HEK293 (cell line): ENCODE results near the gene ZFHX2.

Experiments
- CTCF ChIA-PET: fragments of 350-600 bp; formaldehyde crosslinking; extraction: SDS; loops from one replicate; lab custom pipeline; 2021; ENCODE audit warnings: antibody characterized with exemption; lab: Yijun Ruan, JAX
- POLR2A ChIA-PET: fragments of 300-600 bp; formaldehyde crosslinking; extraction: SDS; loops from one replicate; lab custom pipeline; 2020; ENCODE audit warnings: antibody characterized with exemption, inconsistent platforms; lab: Yijun Ruan, JAX
- H3K27ac ChIP-seq: fragments of 200-500 bp; sonication (Bioruptor generic); 2 replicates; pipeline ENCODE4 v1.5.1; 2014; ENCODE audit warnings: low read depth, low read length, control low read depth, inconsistent platforms; ENCODE audit errors: extremely low read depth
- H3K36me3 ChIP-seq, 2 experiments: fragments of 200-500 bp in 1 of 2; sonication (Bioruptor generic) in 1 of 2; 1 replicate in 1 of 2; 2 replicates in 1 of 2; pipeline ENCODE4 v1.5.1; 2014 to 2017; ENCODE audit warnings: inconsistent platforms in 2 of 2, low read length in 2 of 2; ENCODE audit not compliant: control insufficient read depth in 2 of 2, insufficient read depth in 1 of 2
- H3K4me1 ChIP-seq: fragments of 200-500 bp; sonication (Bioruptor generic); 2 replicates; pipeline ENCODE4 v1.5.1; 2014; ENCODE audit warnings: mild to moderate bottlenecking, low read length, inconsistent platforms; ENCODE audit not compliant: control insufficient read depth, insufficient read depth
- H3K4me3 ChIP-seq: 2 replicates; pipeline ENCODE4 v1.5.1; 2011; ENCODE audit warnings: low read depth, mild to moderate bottlenecking, control low read depth, low read length, moderate library complexity
- H3K9me3 ChIP-seq: fragments of 200-500 bp; sonication (Bioruptor generic); 2 replicates; pipeline ENCODE4 v1.5.1; 2014; ENCODE audit warnings: low read depth, low read length, inconsistent platforms; ENCODE audit not compliant: control insufficient read depth, insufficient read depth
- KLF9 ChIP-seq: fragments of 450-650 bp; formaldehyde crosslinking; IDR thresholded peaks from 2 replicates; pipeline ENCODE4 v1.5.1; 2016; ENCODE audit warnings: missing biosample characterization, missing genetic modification characterization, low read depth
- MYNN ChIP-seq: fragments of 450-650 bp; formaldehyde crosslinking; IDR thresholded peaks from 2 replicates; pipeline ENCODE4 v1.5.1; 2016; ENCODE audit warnings: missing biosample characterization, missing genetic modification characterization, borderline replicate concordance
- MZF1 ChIP-seq: fragments of 450-650 bp; formaldehyde crosslinking; IDR thresholded peaks from 2 replicates; pipeline ENCODE4 v1.5.1; 2017; ENCODE audit warnings: missing biosample characterization, missing genetic modification characterization, borderline replicate concordance
- SALL2 ChIP-seq: fragments of 450-650 bp; formaldehyde crosslinking; IDR thresholded peaks from 2 replicates; pipeline ENCODE4 v1.5.0; 2017; ENCODE audit warnings: missing biosample characterization, mild to moderate bottlenecking, missing genetic modification characterization, borderline replicate concordance
- YY1 ChIP-seq: fragments of 450-650 bp; formaldehyde crosslinking; IDR thresholded peaks from 2 replicates; pipeline ENCODE4 v1.5.1; 2018; ENCODE audit warnings: missing biosample characterization, missing genetic modification characterization
- ZBTB49 ChIP-seq: fragments of 450-650 bp; formaldehyde crosslinking; IDR thresholded peaks from 2 replicates; pipeline ENCODE4 v1.5.1; 2016; ENCODE audit warnings: missing biosample characterization, missing genetic modification characterization, low read depth
- ZFP37 ChIP-seq: fragments of 450-650 bp; formaldehyde crosslinking; IDR thresholded peaks from 2 replicates; pipeline ENCODE4 v1.5.1; 2016; ENCODE audit warnings: missing biosample characterization, missing genetic modification characterization
- ZNF155 ChIP-seq: fragments of 450-650 bp; formaldehyde crosslinking; IDR thresholded peaks from 2 replicates; pipeline ENCODE4 v1.5.1; 2016; ENCODE audit warnings: missing biosample characterization, missing genetic modification characterization
- ZNF19 ChIP-seq: fragments of 450-650 bp; formaldehyde crosslinking; IDR thresholded peaks from 2 replicates; pipeline ENCODE4; 2016; ENCODE audit warnings: missing biosample characterization, missing genetic modification characterization, low read depth
- ZNF26 ChIP-seq: fragments of 450-650 bp; formaldehyde crosslinking; IDR thresholded peaks from 2 replicates; pipeline ENCODE4 v1.5.1; 2016; ENCODE audit warnings: missing biosample characterization, missing genetic modification characterization
- ZNF280C ChIP-seq: fragments of 450-650 bp; formaldehyde crosslinking; IDR thresholded peaks from 2 replicates; pipeline ENCODE4 v1.5.1; 2016; ENCODE audit warnings: missing biosample characterization, missing genetic modification characterization
- ZNF302 ChIP-seq: fragments of 450-650 bp; formaldehyde crosslinking; IDR thresholded peaks from 2 replicates; pipeline ENCODE4 v1.5.1; 2016; ENCODE audit warnings: missing biosample characterization, missing genetic modification characterization, low read depth
- ZNF366 ChIP-seq: fragments of 450-650 bp; formaldehyde crosslinking; conservative IDR thresholded peaks from 2 replicates; pipeline ENCODE4 v1.5.1; 2016; ENCODE audit warnings: missing biosample characterization, missing genetic modification characterization
- ZNF555 ChIP-seq: fragments of 450-650 bp; formaldehyde crosslinking; conservative IDR thresholded peaks from 2 replicates; pipeline ENCODE4 v1.5.1; 2017; ENCODE audit warnings: missing biosample characterization, mild to moderate bottlenecking, missing genetic modification characterization, inconsistent platforms
- ZNF571 ChIP-seq: fragments of 450-650 bp; formaldehyde crosslinking; IDR thresholded peaks from 2 replicates; pipeline ENCODE4 v1.5.0; 2017; ENCODE audit warnings: missing biosample characterization, missing genetic modification characterization
- ZNF600 ChIP-seq: fragments of 450-650 bp; formaldehyde crosslinking; IDR thresholded peaks from 2 replicates; pipeline ENCODE4 v1.5.1; 2016; ENCODE audit warnings: missing biosample characterization, missing genetic modification characterization
- ZNF639 ChIP-seq: fragments of 450-650 bp; formaldehyde crosslinking; IDR thresholded peaks from 2 replicates; pipeline ENCODE4 v1.5.1; 2016; ENCODE audit warnings: missing biosample characterization, missing genetic modification characterization
- ZNF692 ChIP-seq: fragments of 450-650 bp; formaldehyde crosslinking; IDR thresholded peaks from 2 replicates; pipeline ENCODE4 v1.5.1; 2016; ENCODE audit warnings: missing biosample characterization, missing genetic modification characterization
- ZNF707 ChIP-seq: fragments of 450-650 bp; formaldehyde crosslinking; IDR thresholded peaks from 2 replicates; pipeline ENCODE4 v1.5.1; 2016; ENCODE audit warnings: missing biosample characterization, missing genetic modification characterization
- ZSCAN18 ChIP-seq: fragments of 450-650 bp; formaldehyde crosslinking; IDR thresholded peaks from 2 replicates; pipeline ENCODE4 v1.5.1; 2016; ENCODE audit warnings: missing biosample characterization, missing genetic modification characterization
- ZSCAN23 ChIP-seq: fragments of 450-650 bp; formaldehyde crosslinking; IDR thresholded peaks from 2 replicates; pipeline ENCODE4 v1.5.1; 2016; ENCODE audit warnings: missing biosample characterization, missing genetic modification characterization

ZFHX2 gene

GRCh38 chr14:23556700-23557440 is 5.3 kb upstream of the ZFHX2 start (continued):
- no peak for TF ChIP-seq MYNN
- TF ChIP-seq ZNF600 (tag by site-specific recombination) = peak; percentile 73
- TF ChIP-seq MZF1 (tag by site-specific recombination) = no peak
- no peak for TF ChIP-seq ZNF366
- no peak for TF ChIP-seq KLF9 (tag by site-specific recombination)
- TF ChIP-seq YY1 (tag by site-specific recombination) = no peak
- TF ChIP-seq ZBTB49 (tag by site-specific recombination) = no peak
- TF ChIP-seq ZSCAN23 (tag by site-specific recombination) = no peak
- no peak for TF ChIP-seq ZNF555 (tag by site-specific recombination)
- TF ChIP-seq ZNF571 (tag by site-specific recombination) = no peak
- no peak for TF ChIP-seq SALL2
- peak; percentile 86 for TF ChIP-seq ZNF692 (tag by site-specific recombination)
- TF ChIP-seq ZFP37 = no peak
- no peak for TF ChIP-seq ZNF26
- TF ChIP-seq, all 188 proteins: peak for 10

GRCh38 chr14:23555882-23556699 is 4.5 kb upstream of the ZFHX2 start, which contains the start of gene THTPA:
TSS of gene THTPA (plus strand) at chr14:23556271. CDS start at chr14:23556758, 487 bp downstream.
- ChIA-PET POLR2A (interaction anchor here (0.6 to 1.2 kb wide), 10 partner anchors 9 to 580 kb away, joined by 3 to 10 read pairs (median 4); partner anchors contain the start of genes AP1G2, BCL2L2, PABPN1 and PSME1), CTCF (interaction anchor here (10.1 kb wide), 1 partner anchor 76 kb away, joined by 338 read pairs; no protein-coding TSS in a partner anchor)
- Histone ChIP-seq H3K27ac (peak within 1 kb of the TSS; percentile 81), H3K9me3 (no peaks in the 10 kb centered on the region), H3K36me3 (peaks cover 10 to 35% of the 10 kb centered on the region in 2 experiments; a peak in 2 of 3 replicates), H3K4me3 (peak within 1 kb of the TSS; percentile 85), H3K4me1 (peaks cover 10% of the 10 kb centered on the region)
- TF ChIP-seq ZBTB49 (tag by site-specific recombination) (no peak), ZNF707 (no peak), ZNF19 (tag by site-specific recombination) (no peak), ZNF155 (tag by site-specific recombination) (no peak), ZNF280C (tag by site-specific recombination) (no peak), ZSCAN18 (tag by site-specific recombination) (no peak), ZFP37 (no peak), ZNF639 (tag by site-specific recombination) (peak; percentile 85), ZNF302 (tag by site-specific recombination) (no peak)
